HepG2 (cell line): ENCODE measurements around the gene CIBAR2. TPM values are rescaled to one million over a fixed set of nuclear protein-coding genes. Genes with fewer than 3 reads are reported as not detected.
A peak's percentile ranks its signal among the peaks of the same experiment; 100 is the strongest.

Source experiments
- AKAP8 ChIP-seq: sonication (generic); formaldehyde crosslinking; IDR thresholded peaks from 2 replicates; pipeline ENCODE4 v1.5.1; 2020; ENCODE audit warnings: mild to moderate bottlenecking, missing genetic modification reagents
- CREB3 ChIP-seq: sonication (generic); formaldehyde crosslinking; IDR thresholded peaks from 2 replicates; pipeline ENCODE4 v1.5.0; 2020; ENCODE audit warnings: missing genetic modification reagents
- DMTF1 ChIP-seq: sonication (generic); formaldehyde crosslinking; IDR thresholded peaks from 2 replicates; pipeline ENCODE4 v1.4.0; 2020; ENCODE audit warnings: mild to moderate bottlenecking, missing genetic modification reagents
- IRF9 ChIP-seq: sonication (generic); formaldehyde crosslinking; IDR thresholded peaks from 2 replicates; pipeline ENCODE4 v1.8.0; 2022; ENCODE audit warnings: missing genetic modification reagents, mild to moderate bottlenecking, borderline replicate concordance
- KLF6 ChIP-seq: IDR thresholded peaks from 2 replicates; pipeline ENCODE4 v1.8.0; 2016; ENCODE audit warnings: missing biosample characterization, missing genetic modification reagents
- KLF9 ChIP-seq: IDR thresholded peaks from 2 replicates; pipeline ENCODE4 v1.6.1; 2016; ENCODE audit warnings: low read depth
- NFAT5 ChIP-seq: sonication (generic); formaldehyde crosslinking; IDR thresholded peaks from 2 replicates; pipeline ENCODE4 v1.4.0; 2020; ENCODE audit warnings: missing genetic modification reagents
- NFIC ChIP-seq: IDR thresholded peaks from 2 replicates; pipeline ENCODE4 v1.6.1; 2012; ENCODE audit warnings: mild to moderate bottlenecking, low read length, inconsistent platforms
- REPIN1 ChIP-seq: sonication (generic); formaldehyde crosslinking; IDR thresholded peaks from 2 replicates; pipeline ENCODE4 v1.8.0; 2022; ENCODE audit warnings: missing genetic modification reagents, low read depth, mild to moderate bottlenecking, borderline replicate concordance
- SIN3B ChIP-seq: fragments of 150-350 bp; IDR thresholded peaks from 2 replicates; pipeline ENCODE4 v1.6.1; 2014; ENCODE audit warnings: low read length
- SP140L ChIP-seq: sonication (generic); formaldehyde crosslinking; IDR thresholded peaks from 2 replicates; pipeline ENCODE4 v1.4.0; 2020; ENCODE audit warnings: missing genetic modification reagents, borderline replicate concordance
- THRA ChIP-seq: sonication (generic); formaldehyde crosslinking; IDR thresholded peaks from 2 replicates; pipeline ENCODE4 v1.4.0; 2020; ENCODE audit warnings: missing genetic modification reagents, borderline replicate concordance
- ZNF761 ChIP-seq: sonication (generic); formaldehyde crosslinking; conservative IDR thresholded peaks from 2 replicates; pipeline ENCODE4 v1.4.0; 2020; ENCODE audit warnings: mild to moderate bottlenecking, missing genetic modification reagents
- polyA plus RNA-seq, 8 experiments: library from polyadenylated mRNA; depleted of rRNA in 3 of 8; stranded (reverse) in 7 of 8; unstranded in 1 of 8; fragments of >200 nt; fragmentation: Illumina TruSeq in 4 of 8; extraction: Trizol in 4 of 8; gene quantifications; 2 replicates each; pipeline versions ENCODE4 v1.2.1 to v1.2.3, GENCODE V29; 2011 to 2016; ENCODE audit warnings: low read depth in 4 of 8, missing spikeins in 1 of 8, mixed read lengths in 1 of 8; ENCODE audit not compliant: insufficient read depth in 1 of 8
- total RNA-seq, 5 experiments: library from RNA; depleted of rRNA; stranded (reverse); fragments of >200 nt; fragmentation: Illumina TruSeq; extraction: Trizol; gene quantifications; 2 replicates each; pipeline ENCODE4 v1.2.3, GENCODE V29; 2016; ENCODE audit warnings: low read depth in 1 of 5
- TF ChIP-seq, protein P1 (sequence below): sonication (generic); formaldehyde crosslinking; IDR thresholded peaks from 2 replicates; pipeline ENCODE4 v1.8.0; 2022; ENCODE audit warnings: low read depth, missing genetic modification reagents

Gene CIBAR2
- total and polyA plus RNA-seq, 2 of the 13 experiments (the other 11 are each of a cell fraction or from before 2014, with no cell fraction given): not detected

- TF ChIP-seq THRA (CRISPR knock-in tag): peak; percentile 81; the same call in 1 of the 2 replicates
- TF ChIP-seq, protein P1, sequence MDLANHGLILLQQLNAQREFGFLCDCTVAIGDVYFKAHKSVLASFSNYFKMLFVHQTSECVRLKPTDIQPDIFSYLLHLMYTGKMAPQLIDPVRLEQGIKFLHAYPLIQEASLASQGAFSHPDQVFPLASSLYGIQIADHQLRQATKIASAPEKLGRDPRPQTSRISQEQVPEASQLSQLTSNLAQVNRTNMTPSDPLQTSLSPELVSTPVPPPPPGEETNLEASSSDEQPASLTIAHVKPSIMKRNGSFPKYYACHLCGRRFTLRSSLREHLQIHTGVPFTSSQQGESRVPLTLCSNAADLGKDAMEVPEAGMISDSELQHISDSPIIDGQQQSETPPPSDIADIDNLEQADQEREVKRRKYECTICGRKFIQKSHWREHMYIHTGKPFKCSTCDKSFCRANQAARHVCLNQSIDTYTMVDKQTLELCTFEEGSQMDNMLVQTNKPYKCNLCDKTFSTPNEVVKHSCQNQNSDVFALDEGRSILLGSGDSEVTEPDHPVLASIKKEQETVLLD: no peak
- TF ChIP-seq DMTF1 (CRISPR knock-in tag): no peak
- TF ChIP-seq SP140L (CRISPR knock-in tag): 0 out of 2 replicates have a peak, but pooled peaks have one; percentile 59
- no peak for TF ChIP-seq NFIC
- no peak for TF ChIP-seq AKAP8 (CRISPR knock-in tag)
- no peak for TF ChIP-seq KLF9
- peak; percentile 23; the same call in 1 of the 2 replicates for TF ChIP-seq ZNF761 (CRISPR knock-in tag)
- TF ChIP-seq CREB3: no peak
- no peak for TF ChIP-seq REPIN1 (CRISPR knock-in tag)
- no peak for TF ChIP-seq NFAT5
- TF ChIP-seq KLF6 (CRISPR knock-in tag): peak; percentile 75
- no peak for TF ChIP-seq SIN3B
- peak; percentile 47; the same call in 1 of the 2 replicates for TF ChIP-seq IRF9 (CRISPR knock-in tag)
Measured at GRCh38 chr16:85157813-85158742, 45.8 kb upstream of the CIBAR2 start (continued).
